Measurements from ENCODE around the gene SND1. TPM values are rescaled to one million over a fixed set of nuclear protein-coding genes. Genes with fewer than 3 reads are reported as not detected.

Gene SND1
- total RNA-seq, 1 donor from 2014 or later = 232 TPM

DNA sequence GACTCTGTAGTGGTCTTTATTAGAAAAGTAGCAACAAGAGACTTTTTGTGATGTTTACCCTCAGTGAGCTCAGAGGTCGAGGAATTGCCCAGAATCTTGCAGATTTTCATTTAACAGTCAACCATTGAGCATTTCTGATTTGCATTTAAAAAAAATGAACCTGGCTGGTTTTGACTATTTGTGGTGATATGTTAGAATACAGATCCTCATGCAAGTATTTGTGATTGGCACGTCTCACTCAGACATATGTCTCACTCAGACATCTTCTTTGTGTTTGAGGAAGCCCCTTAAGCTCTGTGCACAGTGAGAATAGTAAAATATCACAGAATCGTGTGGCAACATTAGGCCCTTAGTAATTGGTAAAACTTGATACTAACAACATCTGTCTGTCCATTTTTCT is 113.2 kb downstream of the SND1 start:
- H3K36me3 ChIP-seq (ENCODE audit: control insufficient read depth, insufficient read depth, low read length) = no peaks in the 10 kb centered on the region
- no peaks in the 10 kb centered on the region for H3K27me3 ChIP-seq (ENCODE audit: control insufficient read depth, insufficient read depth, low read length)
- no peak for DNase-seq (ENCODE audit: low read depth)
- TF ChIP-seq, protein P1, sequence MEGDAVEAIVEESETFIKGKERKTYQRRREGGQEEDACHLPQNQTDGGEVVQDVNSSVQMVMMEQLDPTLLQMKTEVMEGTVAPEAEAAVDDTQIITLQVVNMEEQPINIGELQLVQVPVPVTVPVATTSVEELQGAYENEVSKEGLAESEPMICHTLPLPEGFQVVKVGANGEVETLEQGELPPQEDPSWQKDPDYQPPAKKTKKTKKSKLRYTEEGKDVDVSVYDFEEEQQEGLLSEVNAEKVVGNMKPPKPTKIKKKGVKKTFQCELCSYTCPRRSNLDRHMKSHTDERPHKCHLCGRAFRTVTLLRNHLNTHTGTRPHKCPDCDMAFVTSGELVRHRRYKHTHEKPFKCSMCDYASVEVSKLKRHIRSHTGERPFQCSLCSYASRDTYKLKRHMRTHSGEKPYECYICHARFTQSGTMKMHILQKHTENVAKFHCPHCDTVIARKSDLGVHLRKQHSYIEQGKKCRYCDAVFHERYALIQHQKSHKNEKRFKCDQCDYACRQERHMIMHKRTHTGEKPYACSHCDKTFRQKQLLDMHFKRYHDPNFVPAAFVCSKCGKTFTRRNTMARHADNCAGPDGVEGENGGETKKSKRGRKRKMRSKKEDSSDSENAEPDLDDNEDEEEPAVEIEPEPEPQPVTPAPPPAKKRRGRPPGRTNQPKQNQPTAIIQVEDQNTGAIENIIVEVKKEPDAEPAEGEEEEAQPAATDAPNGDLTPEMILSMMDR (IDR thresholded peaks at IDR 0.05; ENCODE audit: insufficient read depth, low read length, severe bottlenecking) = no peak
- no peak for FAIRE-seq
- no peak overlapping the region for H3K4me3 ChIP-seq (ENCODE audit: low read depth, low read length)

DNA sequence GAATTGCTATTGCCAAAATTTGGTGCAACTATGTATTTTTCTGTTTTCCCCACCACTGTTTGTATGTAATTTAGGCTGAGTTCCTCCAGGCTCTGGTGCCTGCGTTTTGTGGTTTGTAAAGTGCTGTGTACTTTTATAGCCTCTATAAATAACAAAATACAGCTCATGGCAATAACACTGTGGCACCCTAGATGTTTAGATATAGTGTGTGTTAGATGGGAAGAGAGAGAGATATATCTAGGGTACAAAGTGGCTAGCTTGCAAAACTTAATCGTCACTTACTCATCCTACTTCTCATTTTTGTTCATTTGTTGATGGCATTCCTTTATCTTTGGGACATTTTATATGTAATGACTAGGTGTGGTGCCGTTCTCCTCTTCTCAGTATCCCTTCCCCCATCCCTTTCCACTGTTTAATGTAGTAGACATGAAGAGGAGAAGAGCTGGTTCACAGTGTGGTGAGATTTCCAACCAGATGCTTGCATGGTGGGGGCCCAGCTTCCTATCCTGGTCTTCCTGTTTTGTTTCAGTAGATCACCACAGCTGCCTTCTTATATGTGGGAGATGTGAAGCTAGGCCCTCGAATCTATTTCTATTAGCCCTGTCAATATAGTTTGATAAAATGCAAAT is 115.0 kb downstream of the SND1 start:
- Histone ChIP-seq H3K4me3 (ENCODE audit: low read depth, low read length) (no peak overlapping the region), H3K27me3 (ENCODE audit: control insufficient read depth, insufficient read depth, low read length) (no peaks in the 10 kb centered on the region), H3K36me3 (ENCODE audit: control insufficient read depth, insufficient read depth, low read length) (no peaks in the 10 kb centered on the region)
- DNase-seq (ENCODE audit: low read depth) (no peak), FAIRE-seq (no peak)
- TF ChIP-seq, protein P1 (IDR thresholded peaks at IDR 0.05; ENCODE audit: insufficient read depth, low read length, severe bottlenecking) = no peak

DNA sequence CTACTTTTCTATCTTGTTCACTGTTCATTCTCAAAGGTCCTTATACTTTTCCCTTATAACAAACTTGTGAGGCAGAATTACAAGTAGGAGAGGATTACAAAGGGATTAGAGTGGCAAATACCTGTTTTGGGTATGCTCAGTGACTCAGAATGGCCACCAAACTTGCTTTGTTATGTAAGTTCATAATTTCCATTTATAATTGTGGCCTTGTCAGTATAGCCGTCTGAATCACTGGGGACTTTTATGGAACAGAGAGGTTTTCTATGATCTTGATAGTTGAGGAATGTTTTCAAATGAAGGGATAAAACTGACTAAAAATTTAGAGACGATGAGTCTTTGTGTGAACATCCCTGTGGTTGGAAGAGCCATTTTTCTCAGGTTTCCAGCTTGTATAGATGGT is 116.2 kb downstream of the SND1 start:
- H3K27me3 ChIP-seq (ENCODE audit: control insufficient read depth, insufficient read depth, low read length) = no peaks in the 10 kb centered on the region
- H3K36me3 ChIP-seq (ENCODE audit: control insufficient read depth, insufficient read depth, low read length) = no peaks in the 10 kb centered on the region
- TF ChIP-seq, protein P1 (IDR thresholded peaks at IDR 0.05; ENCODE audit: insufficient read depth, low read length, severe bottlenecking) = no peak
- no peak overlapping the region for H3K4me3 ChIP-seq (ENCODE audit: low read depth, low read length)
- FAIRE-seq (no peak), DNase-seq (ENCODE audit: low read depth) (peak; percentile 29)

DNA sequence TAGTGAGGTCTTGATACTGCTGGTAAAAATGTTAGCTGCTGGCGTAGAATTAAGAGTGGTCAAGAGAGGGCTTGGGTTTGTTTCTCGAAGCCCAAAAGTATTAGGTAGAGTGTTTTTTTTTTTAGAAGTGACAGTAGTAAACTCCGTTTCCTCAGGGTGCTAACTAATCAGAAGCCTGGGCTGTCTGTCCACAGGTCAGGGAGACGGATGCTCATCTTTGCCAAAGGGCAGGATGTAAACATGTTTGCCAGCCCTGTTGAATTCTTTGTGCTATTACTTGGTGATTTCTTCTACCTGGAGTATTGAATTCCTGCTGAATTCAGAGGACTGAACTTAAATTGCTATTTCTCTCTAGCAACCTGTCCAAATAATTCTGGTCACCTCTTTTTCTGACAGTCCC is 117.1 kb downstream of the SND1 start:
- TF ChIP-seq, protein P1 (IDR thresholded peaks at IDR 0.05; ENCODE audit: insufficient read depth, low read length, severe bottlenecking) = no peak
- no peaks in the 10 kb centered on the region for H3K36me3 ChIP-seq (ENCODE audit: control insufficient read depth, insufficient read depth, low read length)
- no peak overlapping the region for H3K4me3 ChIP-seq (ENCODE audit: low read depth, low read length)
- FAIRE-seq (no peak), DNase-seq (ENCODE audit: low read depth) (no peak)
- H3K27me3 ChIP-seq (ENCODE audit: control insufficient read depth, insufficient read depth, low read length) = no peaks in the 10 kb centered on the region

DNA sequence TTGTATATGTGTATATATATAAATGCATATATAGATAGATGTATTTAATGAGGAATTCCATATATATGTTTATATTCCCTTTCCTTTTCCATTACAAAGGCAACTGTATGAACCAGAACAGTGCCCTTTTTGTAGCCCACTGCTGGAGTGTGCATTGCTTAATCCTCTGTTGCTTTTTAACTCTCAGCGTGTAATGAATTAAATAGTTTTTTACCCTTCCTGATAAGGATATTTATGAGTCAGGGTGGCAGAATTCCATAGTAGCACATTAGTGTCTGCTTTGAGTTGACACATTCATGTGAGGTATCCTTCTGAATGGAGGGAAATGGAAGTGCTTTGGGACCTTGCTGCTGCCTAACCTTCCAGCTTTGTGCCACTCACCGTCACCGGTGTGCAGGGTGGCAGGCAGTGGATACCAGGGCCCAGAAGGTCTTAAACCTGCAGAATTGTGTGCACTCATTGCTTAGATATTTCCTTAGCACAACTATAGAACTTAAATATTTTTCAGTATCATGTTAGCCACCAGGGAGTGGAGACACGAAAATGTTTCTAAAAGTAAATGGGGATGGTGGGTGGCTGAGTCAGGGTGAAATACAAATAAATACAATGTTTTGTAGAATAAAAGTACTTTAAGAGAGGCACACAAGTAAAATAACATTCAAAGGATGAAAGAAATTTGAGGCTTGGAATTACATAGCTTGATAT is 117.9 kb downstream of the SND1 start:
- TF ChIP-seq, protein P1 (IDR thresholded peaks at IDR 0.05; ENCODE audit: insufficient read depth, low read length, severe bottlenecking) = no peak
- FAIRE-seq = no peak
- no peak overlapping the region for H3K4me3 ChIP-seq (ENCODE audit: low read depth, low read length)
- H3K36me3 ChIP-seq (ENCODE audit: control insufficient read depth, insufficient read depth, low read length) = no peaks in the 10 kb centered on the region
- peak; percentile 18 for DNase-seq (ENCODE audit: low read depth)
- no peaks in the 10 kb centered on the region for H3K27me3 ChIP-seq (ENCODE audit: control insufficient read depth, insufficient read depth, low read length)

Data from bronchial epithelial cell (primary cell).